ENCODE results near the gene UGCG. TPM values are rescaled to one million over a fixed set of nuclear protein-coding genes. Genes with fewer than 3 reads are reported as not detected.
A peak's percentile ranks its signal among the peaks of the same experiment; 100 is the strongest.
"Not testable (repeated sequence)": the region's sequence is repeated elsewhere in the genome, so short reads cannot be mapped to it uniquely, and the experiment has no call there.

UGCG gene
- total and polyA plus RNA-seq, 8 donors = 13.7 to 182 (median 19.7) TPM

DNA sequence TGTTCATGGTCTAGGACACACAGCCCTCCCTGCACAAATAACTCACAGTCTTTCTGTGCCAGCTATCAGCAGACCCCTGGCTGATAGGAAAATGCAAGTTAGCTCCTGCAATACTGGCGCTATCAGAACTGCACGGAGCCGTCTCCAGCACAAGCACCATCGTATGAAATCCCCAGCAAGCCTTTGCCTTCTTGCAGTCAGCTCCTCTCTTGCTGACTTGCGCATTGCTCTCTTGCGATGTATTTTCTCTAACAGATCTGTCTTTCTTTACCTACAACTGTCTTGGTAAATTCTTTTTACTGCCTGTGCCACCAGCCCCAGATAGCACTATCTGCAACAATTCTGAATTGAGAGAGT lies 25.1 kb upstream of the UGCG start:
- H3K27ac ChIP-seq = peak overlapping the region in 3 of 5 donors; percentile 10 to 38 (median 22)
- peak; percentile 38 to 49 for DNase-seq
- intact Hi-C loops (cut with DNase I; ENCODE audit: low total_unique reads) = no loop called here
- H3K4me1 ChIP-seq = peaks cover 0 to 15% (median 8%) of the 10 kb centered on the region in 4 donors
- no peaks in the 10 kb centered on the region for H3K27me3 ChIP-seq
- H3K4me3 ChIP-seq = no peak overlapping the region
- H3K9me3 ChIP-seq = no peaks in the 10 kb centered on the region
- TF ChIP-seq POLR2A (IDR thresholded peaks at IDR 0.05) (no peak), POLR2AphosphoS5 (IDR thresholded peaks at IDR 0.05) (peak in 2 of 3 donors; percentile 13 to 15)
- 34 to 58% (median 39%) methylated on average over 6 of the region's 6 CpGs for WGBS, 5 donors
- no peaks in the 10 kb centered on the region for H3K36me3 ChIP-seq

DNA sequence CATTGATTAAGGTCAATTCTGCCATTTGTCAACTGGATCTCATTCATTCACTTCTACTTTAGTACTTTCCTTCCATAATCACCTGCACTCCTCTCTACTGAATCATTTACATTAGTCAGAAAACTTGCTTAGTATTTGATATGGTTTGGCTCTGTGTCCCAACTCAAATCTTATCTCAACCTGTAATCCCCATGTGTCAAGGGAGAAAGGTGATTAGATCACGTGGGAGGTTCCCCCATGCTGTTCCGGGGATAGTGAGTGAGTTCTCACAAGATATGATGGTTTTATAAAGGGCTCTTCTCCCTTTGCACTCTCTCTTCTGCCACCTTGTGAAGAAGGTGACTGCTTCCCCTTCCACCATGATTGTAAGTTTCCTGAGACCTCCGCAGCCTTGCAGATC lies 23.7 kb upstream of the UGCG start:
- H3K4me1 ChIP-seq = peaks cover 5 to 28% (median 12%) of the 10 kb centered on the region in 4 donors
- H3K27me3 ChIP-seq = no peaks in the 10 kb centered on the region
- DNase-seq = no peak
- no peaks in the 10 kb centered on the region for H3K36me3 ChIP-seq
- TF ChIP-seq POLR2A (IDR thresholded peaks at IDR 0.05) = no peak
- peak in 2 of 3 donors; percentile 43 to 62 for TF ChIP-seq POLR2AphosphoS5 (IDR thresholded peaks at IDR 0.05)
- H3K9me3 ChIP-seq = no peaks in the 10 kb centered on the region
- intact Hi-C loops (cut with DNase I; ENCODE audit: low total_unique reads) = no loop called here
- no peak overlapping the region for H3K4me3 ChIP-seq
- no peak overlapping the region for H3K27ac ChIP-seq
- WGBS, 5 donors = 42 to 62% (median 49%) methylated on average over 3 of the region's 3 CpGs

DNA sequence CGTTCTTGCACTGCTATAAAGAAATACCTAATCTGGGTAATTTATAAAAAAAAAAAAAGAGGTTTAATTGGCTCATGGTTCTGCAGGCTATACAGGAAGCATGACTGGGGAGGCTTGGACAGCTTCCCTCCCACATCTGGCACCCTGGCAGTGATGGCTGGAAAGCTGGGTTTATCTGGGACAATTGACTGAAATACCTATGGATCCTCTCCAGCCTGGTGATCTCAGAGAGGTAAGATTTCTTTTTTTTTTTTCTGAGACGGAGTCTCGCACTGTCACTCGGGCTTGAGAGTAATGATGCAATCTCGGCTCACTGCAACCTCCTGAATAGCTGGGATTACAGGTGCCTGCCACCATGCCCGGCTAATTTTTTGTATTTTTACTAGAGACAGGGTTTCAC lies 22.7 kb upstream of the UGCG start:
- TF ChIP-seq, protein P1, sequence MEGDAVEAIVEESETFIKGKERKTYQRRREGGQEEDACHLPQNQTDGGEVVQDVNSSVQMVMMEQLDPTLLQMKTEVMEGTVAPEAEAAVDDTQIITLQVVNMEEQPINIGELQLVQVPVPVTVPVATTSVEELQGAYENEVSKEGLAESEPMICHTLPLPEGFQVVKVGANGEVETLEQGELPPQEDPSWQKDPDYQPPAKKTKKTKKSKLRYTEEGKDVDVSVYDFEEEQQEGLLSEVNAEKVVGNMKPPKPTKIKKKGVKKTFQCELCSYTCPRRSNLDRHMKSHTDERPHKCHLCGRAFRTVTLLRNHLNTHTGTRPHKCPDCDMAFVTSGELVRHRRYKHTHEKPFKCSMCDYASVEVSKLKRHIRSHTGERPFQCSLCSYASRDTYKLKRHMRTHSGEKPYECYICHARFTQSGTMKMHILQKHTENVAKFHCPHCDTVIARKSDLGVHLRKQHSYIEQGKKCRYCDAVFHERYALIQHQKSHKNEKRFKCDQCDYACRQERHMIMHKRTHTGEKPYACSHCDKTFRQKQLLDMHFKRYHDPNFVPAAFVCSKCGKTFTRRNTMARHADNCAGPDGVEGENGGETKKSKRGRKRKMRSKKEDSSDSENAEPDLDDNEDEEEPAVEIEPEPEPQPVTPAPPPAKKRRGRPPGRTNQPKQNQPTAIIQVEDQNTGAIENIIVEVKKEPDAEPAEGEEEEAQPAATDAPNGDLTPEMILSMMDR (IDR thresholded peaks at IDR 0.05) = no peak
- TF ChIP-seq EP300 (IDR thresholded peaks at IDR 0.05) = no peak
- 90 to 95% (median 92%) methylated on average over 6 of the region's 6 CpGs for WGBS, 5 donors
- intact Hi-C loops (cut with DNase I; ENCODE audit: low total_unique reads) = no loop called here

DNA sequence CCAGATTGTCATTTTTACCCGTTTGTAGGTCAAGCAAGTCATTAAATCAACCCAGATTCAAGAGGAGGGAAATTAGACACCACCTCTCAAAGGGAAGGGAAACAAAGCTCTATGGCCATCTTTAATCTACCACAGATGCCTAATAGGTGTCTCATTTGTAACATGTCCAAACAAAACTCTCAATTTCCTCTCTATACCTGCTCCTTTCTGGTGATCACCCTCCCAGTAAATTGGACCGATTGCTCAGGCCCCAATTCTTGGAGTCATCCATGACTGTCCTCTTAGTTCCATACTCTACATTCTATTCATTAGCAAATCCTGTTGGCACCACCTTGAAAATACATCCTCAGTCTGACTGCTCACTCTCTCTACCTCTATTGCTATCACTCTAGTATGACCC lies 22.1 kb upstream of the UGCG start:
- H3K27me3 ChIP-seq = no peaks in the 10 kb centered on the region
- DNase-seq = no peak
- H3K27ac ChIP-seq = no peak overlapping the region
- TF ChIP-seq POLR2AphosphoS5 (IDR thresholded peaks at IDR 0.05) = no peak
- TF ChIP-seq POLR2A (IDR thresholded peaks at IDR 0.05) = no peak
- TF ChIP-seq, protein P1 (IDR thresholded peaks at IDR 0.05) = no peak
- no peak for TF ChIP-seq EP300 (IDR thresholded peaks at IDR 0.05)
- H3K9me3 ChIP-seq = no peaks in the 10 kb centered on the region
- intact Hi-C loops (cut with DNase I; ENCODE audit: low total_unique reads) = no loop called here
- 50 to 94% (median 74%) methylated on average over 2 of the region's 2 CpGs for WGBS, 5 donors
- no peaks in the 10 kb centered on the region for H3K36me3 ChIP-seq
- peaks cover 9 to 40% (median 13%) of the 10 kb centered on the region in 4 donors for H3K4me1 ChIP-seq
- H3K4me3 ChIP-seq = no peak overlapping the region

More for the DNA sequence above, 22.7 kb upstream of the UGCG start:
- Histone ChIP-seq H3K36me3 (no peaks in the 10 kb centered on the region), H3K27me3 (no peaks in the 10 kb centered on the region), H3K4me3 (no peak overlapping the region), H3K27ac (no peak overlapping the region), H3K9me3 (no peaks in the 10 kb centered on the region), H3K4me1 (peaks cover 9 to 36% (median 13%) of the 10 kb centered on the region in 4 donors)
- DNase-seq = no peak

DNA sequence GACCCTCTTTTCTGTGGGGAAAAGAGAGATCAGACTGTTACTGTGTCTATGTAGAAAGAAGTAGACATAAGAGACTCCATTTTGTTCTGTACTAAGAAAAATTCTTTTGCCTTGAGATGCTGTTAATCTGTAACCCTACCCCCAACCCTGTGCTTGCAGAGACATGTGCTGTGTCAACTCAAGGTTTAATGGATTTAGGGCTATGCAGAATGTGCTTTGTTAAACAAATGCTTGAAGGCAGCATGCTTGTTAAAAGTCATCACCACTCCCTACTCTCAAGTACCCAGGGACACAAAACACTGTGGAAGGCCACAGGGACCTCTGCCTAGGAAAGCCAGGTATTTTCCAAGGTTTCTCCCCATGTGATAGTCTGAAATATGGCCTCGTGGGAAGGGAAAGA lies 21.3 kb upstream of the UGCG start:
- H3K4me3 ChIP-seq; intact Hi-C loops (cut with DNase I; ENCODE audit: low total_unique reads); H3K27ac ChIP-seq; DNase-seq; H3K27me3 ChIP-seq; H3K36me3 ChIP-seq; H3K9me3 ChIP-seq: not testable (repeated sequence)
- peaks cover 9 to 40% (median 13%) of the 10 kb centered on the region in 4 donors for H3K4me1 ChIP-seq
- 82 to 97% (median 90%) methylated on average over 1 of the region's 1 CpG for WGBS, 5 donors

DNA sequence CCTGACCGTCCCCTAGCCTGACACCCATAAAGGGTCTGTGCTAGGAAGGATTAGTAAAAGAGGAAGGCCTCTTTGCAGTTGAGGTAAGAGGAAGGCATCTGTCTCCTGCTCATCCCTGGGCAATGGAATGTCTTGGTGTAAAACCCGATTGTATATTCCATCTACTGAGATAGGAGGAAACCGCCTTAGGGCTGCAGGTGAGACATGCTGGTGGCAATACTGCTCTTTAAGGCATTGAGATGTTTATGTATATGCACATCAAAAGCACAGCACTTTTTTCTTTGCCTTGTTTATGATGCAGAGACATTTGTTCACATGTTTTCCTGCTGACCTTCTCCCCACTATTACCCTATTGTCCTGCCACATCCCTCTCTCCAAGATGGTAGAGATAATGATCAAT lies 20.9 kb upstream of the UGCG start:
- H3K4me1 ChIP-seq = peaks cover 9 to 40% (median 12%) of the 10 kb centered on the region in 4 donors
- H3K4me3 ChIP-seq; H3K36me3 ChIP-seq; H3K27ac ChIP-seq; H3K9me3 ChIP-seq; DNase-seq; H3K27me3 ChIP-seq; intact Hi-C loops (cut with DNase I; ENCODE audit: low total_unique reads): not testable (repeated sequence)
- 89 to 95% (median 91%) methylated on average over 3 of the region's 3 CpGs for WGBS, 5 donors
